ENCODE data around the gene SH3BGRL. TPM values are rescaled to one million over a fixed set of nuclear protein-coding genes. Genes with fewer than 3 reads are reported as not detected.

The SH3BGRL gene
- total RNA-seq, 1 experiment from 2014 or later = 54.4 TPM

DNA sequence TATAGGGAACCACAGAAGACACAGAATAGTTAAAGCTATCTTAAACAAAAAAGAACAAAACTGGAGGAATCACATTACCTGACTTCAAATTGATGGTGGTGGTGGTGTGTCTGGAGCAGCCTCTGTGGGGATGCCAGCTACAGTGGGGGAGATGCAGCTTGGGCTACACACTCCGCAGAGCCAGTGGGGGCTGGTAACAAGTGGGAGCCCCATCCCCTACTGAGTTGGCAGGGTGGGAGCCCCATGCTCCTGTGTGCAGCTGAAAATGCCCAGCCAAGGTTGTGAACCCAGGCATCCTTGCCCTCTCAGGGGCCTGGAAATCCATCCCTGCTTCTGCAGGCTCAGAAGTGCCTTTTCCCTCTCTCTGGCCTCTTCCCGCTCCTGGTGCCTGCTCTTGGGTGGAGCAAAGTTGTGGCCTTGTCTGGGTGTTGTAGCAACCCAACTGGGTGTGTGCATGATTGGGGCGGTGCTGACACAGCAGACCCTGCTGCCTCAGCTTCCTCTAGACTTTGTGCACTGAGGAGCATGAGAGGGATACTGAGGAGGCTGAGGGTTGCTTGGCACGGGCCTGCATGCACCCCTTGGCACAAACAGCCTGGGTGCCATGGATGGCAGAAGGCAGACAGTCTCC is 38.9 kb downstream of the SH3BGRL start:
- Histone ChIP-seq H3K27ac (ENCODE audit: low read depth, low read length, poor library complexity, severe bottlenecking) (no peak overlapping the region), H3K4me1 (ENCODE audit: insufficient read depth, low read length, poor library complexity, severe bottlenecking) (no peaks in the 10 kb centered on the region), H3K36me3 (ENCODE audit: insufficient read depth, low read length, poor library complexity, severe bottlenecking) (no peaks in the 10 kb centered on the region), H3K4me3 (ENCODE audit: low read depth, low read length, poor library complexity, severe bottlenecking) (no peak overlapping the region), H3K27me3 (replicated peaks; ENCODE audit: insufficient read depth, low read depth, low read length, poor library complexity) (no peaks in the 10 kb centered on the region), H3K9me3 (ENCODE audit: low read depth, low read length, poor library complexity, severe bottlenecking) (no peaks in the 10 kb centered on the region)
- TF ChIP-seq CTCF (conservative IDR thresholded peaks at IDR 0.05; ENCODE audit: low read depth, low read length) (no peak), EZH2 (IDR thresholded peaks at IDR 0.05; ENCODE audit: borderline replicate concordance, low read depth, low read length, poor library complexity, severe bottlenecking) (no peak)
- no TSS peak for BruUV-seq (replicated peaks)
- no peak for DNase-seq (ENCODE audit: low spot score)
- intact Hi-C loops (cut with micrococcal nuclease; ENCODE audit: unreplicated experiment) = no loop called here
- CTCF ChIA-PET = no interaction called here
- POLR2A ChIA-PET (ENCODE audit: low non-redundant PET) = no interaction called here

GRCh38 chrX:81241753-81242152 is 39.9 kb downstream of the SH3BGRL start:
- intact Hi-C loops (cut with micrococcal nuclease; ENCODE audit: unreplicated experiment) = no loop called here
- H3K9me3 ChIP-seq (ENCODE audit: low read depth, low read length, poor library complexity, severe bottlenecking) = no peaks in the 10 kb centered on the region
- ChIA-PET POLR2A (ENCODE audit: low non-redundant PET) (no interaction called here), CTCF (no interaction called here)
- TF ChIP-seq EZH2 (IDR thresholded peaks at IDR 0.05; ENCODE audit: borderline replicate concordance, low read depth, low read length, poor library complexity, severe bottlenecking) = no peak
- H3K36me3 ChIP-seq (ENCODE audit: insufficient read depth, low read length, poor library complexity, severe bottlenecking) = no peaks in the 10 kb centered on the region
- H3K27ac ChIP-seq (ENCODE audit: low read depth, low read length, poor library complexity, severe bottlenecking) = no peak overlapping the region
- BruUV-seq (replicated peaks) = no TSS peak
- no peak overlapping the region for H3K4me3 ChIP-seq (ENCODE audit: low read depth, low read length, poor library complexity, severe bottlenecking)
- DNase-seq (ENCODE audit: low spot score) = no peak
- H3K4me1 ChIP-seq (ENCODE audit: insufficient read depth, low read length, poor library complexity, severe bottlenecking) = no peaks in the 10 kb centered on the region
- no peaks in the 10 kb centered on the region for H3K27me3 ChIP-seq (replicated peaks; ENCODE audit: insufficient read depth, low read depth, low read length, poor library complexity)

DNA sequence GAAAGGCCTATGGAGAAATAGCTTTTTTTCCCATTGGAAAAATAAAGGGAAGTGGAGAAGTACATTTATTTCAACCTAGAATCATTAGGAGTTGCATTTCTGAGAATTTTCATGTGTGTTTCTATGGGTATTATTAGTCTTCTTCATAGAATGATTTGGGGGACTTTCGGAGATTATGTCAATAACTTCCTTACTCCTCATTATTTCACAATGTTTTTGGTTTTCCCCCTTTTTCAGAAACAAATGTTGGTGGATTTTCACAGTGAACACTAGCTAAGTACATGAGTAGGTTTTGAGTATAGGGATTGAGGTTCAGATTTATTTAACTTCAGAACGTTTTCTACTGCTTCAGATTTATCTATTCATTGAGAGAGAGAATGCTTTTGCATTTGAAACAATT is 54.0 kb downstream of the SH3BGRL start:
- Histone ChIP-seq H3K27ac (ENCODE audit: low read depth, low read length, poor library complexity, severe bottlenecking) (no peak overlapping the region), H3K9me3 (ENCODE audit: low read depth, low read length, poor library complexity, severe bottlenecking) (no peaks in the 10 kb centered on the region), H3K4me1 (ENCODE audit: insufficient read depth, low read length, poor library complexity, severe bottlenecking) (peaks cover 5% of the 10 kb centered on the region), H3K4me3 (ENCODE audit: low read depth, low read length, poor library complexity, severe bottlenecking) (no peak overlapping the region), H3K36me3 (ENCODE audit: insufficient read depth, low read length, poor library complexity, severe bottlenecking) (no peaks in the 10 kb centered on the region), H3K27me3 (replicated peaks; ENCODE audit: insufficient read depth, low read depth, low read length, poor library complexity) (no peaks in the 10 kb centered on the region)
- ChIA-PET POLR2A (ENCODE audit: low non-redundant PET) (no interaction called here), CTCF (no interaction called here)
- TF ChIP-seq CTCF (conservative IDR thresholded peaks at IDR 0.05; ENCODE audit: low read depth, low read length) (no peak), EZH2 (IDR thresholded peaks at IDR 0.05; ENCODE audit: borderline replicate concordance, low read depth, low read length, poor library complexity, severe bottlenecking) (no peak)
- intact Hi-C loops (cut with micrococcal nuclease; ENCODE audit: unreplicated experiment) = no loop called here
- DNase-seq (ENCODE audit: low spot score) = no peak
- BruUV-seq (replicated peaks) = no TSS peak

GRCh38 chrX:81257817-81258216 is 55.9 kb downstream of the SH3BGRL start:
- TF ChIP-seq EZH2 (IDR thresholded peaks at IDR 0.05; ENCODE audit: borderline replicate concordance, low read depth, low read length, poor library complexity, severe bottlenecking) = no peak
- no peak for TF ChIP-seq CTCF (conservative IDR thresholded peaks at IDR 0.05; ENCODE audit: low read depth, low read length)
- DNase-seq (ENCODE audit: low spot score) = no peak
- no peaks in the 10 kb centered on the region for H3K9me3 ChIP-seq (ENCODE audit: low read depth, low read length, poor library complexity, severe bottlenecking)
- intact Hi-C loops (cut with micrococcal nuclease; ENCODE audit: unreplicated experiment) = no loop called here
- no peaks in the 10 kb centered on the region for H3K36me3 ChIP-seq (ENCODE audit: insufficient read depth, low read length, poor library complexity, severe bottlenecking)
- ChIA-PET POLR2A (ENCODE audit: low non-redundant PET) (no interaction called here), CTCF (no interaction called here)
- peaks cover 5% of the 10 kb centered on the region for H3K4me1 ChIP-seq (ENCODE audit: insufficient read depth, low read length, poor library complexity, severe bottlenecking)
- H3K27ac ChIP-seq (ENCODE audit: low read depth, low read length, poor library complexity, severe bottlenecking) = no peak overlapping the region
- H3K4me3 ChIP-seq (ENCODE audit: low read depth, low read length, poor library complexity, severe bottlenecking) = no peak overlapping the region
- BruUV-seq (replicated peaks) = no TSS peak
- H3K27me3 ChIP-seq (replicated peaks; ENCODE audit: insufficient read depth, low read depth, low read length, poor library complexity) = no peaks in the 10 kb centered on the region

Measured in A673 (cell line).